ENCODE measurements around the gene TOMT. TPM values are rescaled to one million over a fixed set of nuclear protein-coding genes. Genes with fewer than 3 reads are reported as not detected.

The TOMT gene
- total RNA-seq, 1 donor from 2014 or later: not detected

DNA sequence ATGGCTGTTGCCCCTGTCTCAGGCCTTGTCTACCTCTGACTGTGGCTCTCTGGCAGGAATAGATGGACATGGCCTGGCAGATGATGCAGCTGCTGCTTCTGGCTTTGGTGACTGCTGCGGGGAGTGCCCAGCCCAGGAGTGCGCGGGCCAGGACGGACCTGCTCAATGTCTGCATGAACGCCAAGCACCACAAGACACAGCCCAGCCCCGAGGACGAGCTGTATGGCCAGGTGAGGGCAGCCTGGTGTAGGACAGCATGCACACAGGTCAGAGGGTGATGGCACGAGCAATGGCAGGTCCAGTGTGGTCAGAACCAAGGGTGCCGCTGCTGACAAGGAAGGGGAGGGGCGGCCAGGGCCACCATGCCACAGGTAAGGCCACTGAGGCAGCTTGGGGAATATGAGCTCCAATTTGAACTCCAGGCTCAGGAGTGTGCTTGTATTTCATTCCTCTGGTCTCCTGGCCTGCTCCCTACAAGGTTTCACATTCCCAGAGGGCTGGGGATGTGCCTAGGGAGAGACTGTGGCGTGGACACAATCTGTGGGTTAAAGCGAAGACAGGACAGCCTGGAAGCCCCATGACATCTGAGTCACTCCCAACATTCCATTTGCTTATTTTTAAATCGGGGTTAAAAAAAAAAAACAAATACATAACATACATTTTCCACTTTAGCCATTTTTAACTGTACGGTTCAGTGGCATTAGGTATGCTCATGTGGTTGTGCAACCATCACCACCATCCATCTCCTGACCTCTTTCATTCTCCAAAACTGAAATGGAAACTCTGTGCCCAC, 30.4 kb downstream of the TOMT start:
- Histone ChIP-seq H3K36me3 (ENCODE audit: insufficient read depth, low read length) (no peaks in the 10 kb centered on the region), H2AFZ (ENCODE audit: low read depth, low read length) (peak overlapping the region; percentile 21), H3K79me2 (ENCODE audit: insufficient read depth, low read length) (no peaks in the 10 kb centered on the region), H3K4me1 (ENCODE audit: insufficient read depth, low read length) (peaks cover 6% of the 10 kb centered on the region), H3K9ac (ENCODE audit: low read length) (no peak overlapping the region), H4K20me1 (ENCODE audit: insufficient read depth, low read length) (no peaks in the 10 kb centered on the region), H3K4me3 (ENCODE audit: insufficient read depth, low read depth, low read length) (no peak overlapping the region), H3K9me3 (ENCODE audit: insufficient read depth, low read depth, low read length) (no peaks in the 10 kb centered on the region), H3K4me2 (ENCODE audit: low read length) (no peak overlapping the region), H3K27me3 (ENCODE audit: insufficient read depth, low read length) (peaks cover 7% of the 10 kb centered on the region), H3K27ac (ENCODE audit: low read depth, low read length) (peak overlapping the region; percentile 2)
- peaks cover 1% of the 10 kb centered on the region for H3K9me3 Mint-ChIP-seq (ENCODE audit: unreplicated experiment)
- no peak for FAIRE-seq
- peaks cover 6% of the 10 kb centered on the region for H3K4me1 Mint-ChIP-seq (ENCODE audit: low read depth, unreplicated experiment)
- peaks cover 28% of the 10 kb centered on the region for H3K27me3 Mint-ChIP-seq (ENCODE audit: low read depth, unreplicated experiment)
- H3K4me3 Mint-ChIP-seq (ENCODE audit: unreplicated experiment): no peak overlapping the region
- no peak for TF ChIP-seq CTCF (IDR thresholded peaks at IDR 0.05; ENCODE audit: insufficient read depth, low read depth, low read length)
- TF ChIP-seq EZH2 (IDR thresholded peaks at IDR 0.05; ENCODE audit: insufficient read depth, low read length): no peak
- no peaks in the 10 kb centered on the region for H3K36me3 Mint-ChIP-seq (ENCODE audit: low read depth, unreplicated experiment)
- H3K27ac Mint-ChIP-seq (ENCODE audit: unreplicated experiment): no peak overlapping the region
- peak; percentile 51 for DNase-seq (ENCODE audit: low read depth)

DNA sequence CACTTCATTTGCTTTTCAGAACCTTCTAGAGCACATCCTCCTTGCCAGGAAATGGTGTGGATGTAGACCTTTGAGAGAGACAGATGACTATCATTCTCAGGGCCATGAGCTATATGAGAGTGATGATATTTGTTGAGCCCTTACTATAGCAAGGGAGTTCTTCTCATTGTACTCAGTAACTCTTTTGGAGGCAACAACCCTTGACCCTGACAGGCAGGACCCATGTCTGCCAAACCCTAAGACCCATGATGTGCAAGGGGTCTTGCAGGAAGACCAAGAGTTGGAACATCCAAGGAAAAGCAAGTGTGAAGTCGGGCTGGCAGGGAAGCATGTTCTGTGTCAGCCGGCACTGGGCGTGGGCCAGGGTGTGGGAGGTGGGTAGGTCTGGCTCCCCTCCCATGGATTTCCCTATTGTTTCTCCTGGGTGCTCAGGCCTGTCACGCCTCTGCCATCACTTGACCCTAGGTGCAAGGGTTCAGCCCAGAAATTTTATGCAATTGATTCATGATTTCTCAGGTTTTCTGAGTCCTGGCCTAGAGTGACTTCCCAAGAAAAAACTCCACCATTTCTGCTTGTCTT, 31.0 kb downstream of the TOMT start:
- no peaks in the 10 kb centered on the region for H3K79me2 ChIP-seq (ENCODE audit: insufficient read depth, low read length)
- DNase-seq (ENCODE audit: low read depth) (no peak), FAIRE-seq (no peak)
- no peaks in the 10 kb centered on the region for H3K36me3 ChIP-seq (ENCODE audit: insufficient read depth, low read length)
- no peak for TF ChIP-seq EZH2 (IDR thresholded peaks at IDR 0.05; ENCODE audit: insufficient read depth, low read length)
- no peak for TF ChIP-seq CTCF (IDR thresholded peaks at IDR 0.05; ENCODE audit: insufficient read depth, low read depth, low read length)
- no peak overlapping the region for H3K4me2 ChIP-seq (ENCODE audit: low read length)
- H3K4me3 Mint-ChIP-seq (ENCODE audit: unreplicated experiment): no peak overlapping the region
- H4K20me1 ChIP-seq (ENCODE audit: insufficient read depth, low read length): no peaks in the 10 kb centered on the region
- H3K4me1 ChIP-seq (ENCODE audit: insufficient read depth, low read length): peaks cover 12% of the 10 kb centered on the region
- no peak overlapping the region for H3K27ac ChIP-seq (ENCODE audit: low read depth, low read length)
- H3K27me3 Mint-ChIP-seq (ENCODE audit: low read depth, unreplicated experiment): peaks cover 22% of the 10 kb centered on the region
- H3K27me3 ChIP-seq (ENCODE audit: insufficient read depth, low read length): peaks cover 2% of the 10 kb centered on the region
- H3K4me3 ChIP-seq (ENCODE audit: insufficient read depth, low read depth, low read length): no peak overlapping the region
- H3K36me3 Mint-ChIP-seq (ENCODE audit: low read depth, unreplicated experiment): no peaks in the 10 kb centered on the region
- peaks cover 13% of the 10 kb centered on the region for H3K4me1 Mint-ChIP-seq (ENCODE audit: low read depth, unreplicated experiment)
- H3K27ac Mint-ChIP-seq (ENCODE audit: unreplicated experiment): no peak overlapping the region
- no peak overlapping the region for H3K9ac ChIP-seq (ENCODE audit: low read length)
- no peak overlapping the region for H2AFZ ChIP-seq (ENCODE audit: low read depth, low read length)
- no peaks in the 10 kb centered on the region for H3K9me3 ChIP-seq (ENCODE audit: insufficient read depth, low read depth, low read length)
- peaks cover 1% of the 10 kb centered on the region for H3K9me3 Mint-ChIP-seq (ENCODE audit: unreplicated experiment)

Measured in astrocyte (in vitro differentiated cells and primary cell).